Ecto neural progenitor cell (in vitro differentiated cells): ENCODE results near the gene PDE11A.

ENCODE experiments used
- DNase-seq: peaks from one replicate; pipeline ENCODE4 v3.0.0-alpha.2; 2018; ENCODE audit warnings: low spot score

Gene PDE11A

GRCh38 chr2:177625744-177626650, 446.6 kb downstream of the PDE11A start:
- no peak for DNase-seq

- peak; percentile 68 for DNase-seq
These were observed 450.1 kb downstream of the PDE11A start for GRCh38 chr2:177622521-177622920.

- DNase-seq: no peak
These were observed 452.6 kb downstream of the PDE11A start for GRCh38 chr2:177619986-177620385.

GRCh38 chr2:177619461-177619860, 453.1 kb downstream of the PDE11A start:
- DNase-seq: no peak

- peak; percentile 93 for DNase-seq
These were observed 454.0 kb downstream of the PDE11A start for GRCh38 chr2:177618255-177619253.

GRCh38 chr2:177617849-177618248, 454.7 kb downstream of the PDE11A start:
- DNase-seq: no peak

GRCh38 chr2:177616731-177617130, 455.8 kb downstream of the PDE11A start:
- DNase-seq: no peak

GRCh38 chr2:177616066-177616465, 456.5 kb downstream of the PDE11A start:
- no peak for DNase-seq

- no peak for DNase-seq
These were observed 459.9 kb downstream of the PDE11A start for GRCh38 chr2:177612659-177613058.

GRCh38 chr2:177611310-177611886, 461.2 kb downstream of the PDE11A start:
- DNase-seq: no peak

GRCh38 chr2:177610813-177611212, 461.8 kb downstream of the PDE11A start:
- no peak for DNase-seq

- DNase-seq: no peak
These were observed 465.9 kb downstream of the PDE11A start for GRCh38 chr2:177606636-177607035.

- no peak for DNase-seq
These were observed 468.1 kb downstream of the PDE11A start for GRCh38 chr2:177604271-177605065.

GRCh38 chr2:177603768-177604167, 468.8 kb downstream of the PDE11A start:
- no peak for DNase-seq

GRCh38 chr2:177603181-177603580, 469.4 kb downstream of the PDE11A start:
- DNase-seq: no peak

GRCh38 chr2:177602611-177603164, 469.9 kb downstream of the PDE11A start:
- DNase-seq: no peak

GRCh38 chr2:177600917-177601316, 471.7 kb downstream of the PDE11A start:
- no peak for DNase-seq

- DNase-seq: no peak
These were observed 472.6 kb downstream of the PDE11A start for GRCh38 chr2:177599956-177600355.

GRCh38 chr2:177599139-177599688, 473.4 kb downstream of the PDE11A start:
- no peak for DNase-seq

- DNase-seq: no peak
These were observed 474.0 kb downstream of the PDE11A start for GRCh38 chr2:177598326-177599138.
